GM12878 (cell line): Measurements from ENCODE around the gene STK39. TPM values are rescaled to one million over a fixed set of nuclear protein-coding genes. Genes with fewer than 3 reads are reported as not detected.

Source experiments
- ATAC-seq: fragments of 200-7000 bp; cut with Tn5 transposase; 3 replicates; pipeline ENCODE4 v1.9.1; 2020; ENCODE audit warnings: mild to moderate bottlenecking, moderate library complexity
- BruUV-seq: library from RNA; stranded (reverse); fragments of 400-500 nt; replicated peaks from 2 replicates; lab custom pipeline; 2021; lab: Mats Ljungman, UMichigan
- CTCF ChIA-PET: fragments of 300-600 bp; sonication (Branson Sonifier 250); formaldehyde crosslinking; extraction: SDS; loops from one replicate; lab custom pipeline; 2021; ENCODE audit warnings: inconsistent platforms; lab: Yijun Ruan, JAX
- POLR2A ChIA-PET: fragments of 350-600 bp; formaldehyde crosslinking; extraction: SDS; loops from one replicate; lab custom pipeline; 2021; ENCODE audit warnings: inconsistent platforms; lab: Charles Lee
- RAD21 ChIA-PET: fragments of 300-600 bp; sonication (Branson Sonifier 250); formaldehyde crosslinking; loops from one replicate; lab custom pipeline; 2023; ENCODE audit warnings: antibody characterized with exemption; ENCODE audit not compliant: unreplicated experiment; lab: Charles Lee
- SMC1A ChIA-PET: fragments of 300-600 bp; sonication (Branson Sonifier 250); formaldehyde crosslinking; loops from one replicate; lab custom pipeline; 2023; ENCODE audit not compliant: unreplicated experiment, uncharacterized antibody; lab: Charles Lee
- DNase-seq: peaks from one replicate; pipeline ENCODE4 v3.0.0-alpha.2; 2011; ENCODE audit warnings: low read depth, low spot score
- FAIRE-seq: peaks from 3 replicates; lab custom pipeline; 2011; peaks lifted over from hg19 to GRCh38; lab: Jason Lieb, UNC
- H2AFZ ChIP-seq: 2 replicates; pipeline ENCODE4 v1.6.0; 2011; ENCODE audit warnings: low read depth, low read length, control low read depth; ENCODE audit not compliant: control insufficient read depth
- H3K27ac ChIP-seq: 2 replicates; pipeline ENCODE4 v1.5.1; 2011; ENCODE audit warnings: control low read depth; ENCODE audit not compliant: control insufficient read depth, insufficient read depth
- H3K27me3 ChIP-seq, 2 experiments: replicated peaks in 1 of 2; 2 replicates each; pipeline versions ENCODE4 v1.6.0 to v1.6.1; 2011; ENCODE audit warnings: low read length in 1 of 2; ENCODE audit not compliant: control insufficient read depth in 2 of 2, insufficient read depth in 2 of 2
- H3K36me3 ChIP-seq, 2 experiments: 2 replicates each; pipeline ENCODE4 v1.5.1; 2011; ENCODE audit warnings: low read length in 1 of 2; ENCODE audit not compliant: control insufficient read depth in 2 of 2, insufficient read depth in 2 of 2
- H3K4me1 ChIP-seq: 2 replicates; pipeline ENCODE4 v1.6.1; 2011; ENCODE audit warnings: mild to moderate bottlenecking, low read length, moderate library complexity, mixed read lengths; ENCODE audit not compliant: control insufficient read depth, insufficient read depth
- H3K4me2 ChIP-seq: 2 replicates; pipeline ENCODE4 v1.6.0; 2011; ENCODE audit warnings: control low read depth; ENCODE audit not compliant: control insufficient read depth, insufficient read depth
- H3K4me3 ChIP-seq: fragments of 200-600 bp; sonication (generic); 2 replicates; pipeline ENCODE4 v1.5.1; 2016
- H3K79me2 ChIP-seq: 2 replicates; pipeline ENCODE4 v1.6.0; 2011; ENCODE audit warnings: low read length; ENCODE audit not compliant: control insufficient read depth, insufficient read depth
- H3K9ac ChIP-seq: 2 replicates; pipeline ENCODE4 v1.8.0; 2011; ENCODE audit warnings: low read length, control low read depth, mixed read lengths; ENCODE audit not compliant: control insufficient read depth, insufficient read depth
- H3K9me3 ChIP-seq: replicated peaks from 3 replicates; pipeline ENCODE4 v1.5.1; 2011; ENCODE audit warnings: mild to moderate bottlenecking, low read length; ENCODE audit not compliant: control insufficient read depth, insufficient read depth
- H4K20me1 ChIP-seq: 2 replicates; pipeline ENCODE4 v1.6.0; 2011; ENCODE audit not compliant: control insufficient read depth, insufficient read depth
- BACH1 ChIP-seq: fragments of 450-650 bp; IDR thresholded peaks from 2 replicates; pipeline ENCODE4 v1.6.1; 2017; ENCODE audit warnings: mild to moderate bottlenecking, borderline replicate concordance
- CEBPB ChIP-seq, 2 experiments: fragments of 150-350 bp in 1 of 2; IDR thresholded peaks; 2 replicates each; pipeline ENCODE4 v1.6.1; 2012 to 2014; ENCODE audit warnings: low read depth in 2 of 2, low read length in 2 of 2, borderline replicate concordance in 1 of 2, inconsistent platforms in 1 of 2
- CHD2 ChIP-seq: IDR thresholded peaks from 2 replicates; pipeline ENCODE4 v1.6.1; 2011; ENCODE audit warnings: low read depth, low read length, improper control_type of control experiment, borderline replicate concordance
- CREB1 ChIP-seq: IDR thresholded peaks from 2 replicates; pipeline ENCODE4 v1.6.1; 2012; ENCODE audit warnings: low read depth, mild to moderate bottlenecking, inconsistent platforms
- LARP7 ChIP-seq: fragments of 450-650 bp; IDR thresholded peaks from 2 replicates; pipeline ENCODE4 v1.6.1; 2017; ENCODE audit warnings: mild to moderate bottlenecking
- MYC ChIP-seq: IDR thresholded peaks from 2 replicates; pipeline ENCODE4 v1.6.1; 2011; ENCODE audit warnings: mild to moderate bottlenecking, low read length, moderate library complexity, inconsistent platforms; ENCODE audit not compliant: insufficient read depth, insufficient replicate concordance, insufficient read length, severe bottlenecking
- NFIC ChIP-seq: IDR thresholded peaks from 2 replicates; pipeline ENCODE4 v1.6.1; 2012; ENCODE audit warnings: low read depth, mild to moderate bottlenecking, inconsistent platforms, low read length, moderate library complexity
- SUPT20H ChIP-seq: IDR thresholded peaks from 2 replicates; pipeline ENCODE4 v1.6.1; 2011; ENCODE audit warnings: low read depth, mild to moderate bottlenecking, low read length, moderate library complexity, borderline replicate concordance; ENCODE audit not compliant: control insufficient read depth
- TCF3 ChIP-seq: IDR thresholded peaks from 2 replicates; pipeline ENCODE4 v1.6.1; 2012; ENCODE audit warnings: low read depth, mild to moderate bottlenecking, low read length, borderline replicate concordance; ENCODE audit not compliant: insufficient read depth
- YY1 ChIP-seq: IDR thresholded peaks from 2 replicates; pipeline ENCODE4 v1.6.1; 2011; ENCODE audit warnings: low read depth, mild to moderate bottlenecking, low read length
- WGBS: methylation state at CpG from one replicate; pipeline ENCODE4 v1.1.6; 2016; ENCODE audit warnings: low lambda C conversion rate; ENCODE audit not compliant: insufficient replicate concordance, insufficient coverage; ENCODE audit errors: missing lambda C conversion rate; 5-methylcytosine and 5-hydroxymethylcytosine counted together
- in situ Hi-C: fragments of 300-500 bp; cut with MboI; formaldehyde crosslinking; loops from 9 replicates; pipeline ENCODE4 v1.14.3; 2018; ENCODE audit warnings: mixed read lengths
- intact Hi-C: fragments of 100-400 bp; cut with micrococcal nuclease; formaldehyde crosslinking; loops from one replicate; pipeline ENCODE4 v1.14.2; 2022; ENCODE audit not compliant: unreplicated experiment
- polyA plus RNA-seq, 11 experiments: library from polyadenylated mRNA; depleted of rRNA in 4 of 11; unstranded in 6 of 11; stranded (reverse) in 5 of 11; fragments of >200 nt; fragmentation: Nextera tagmentation in 4 of 11; fragmentation: Illumina TruSeq in 1 of 11; extraction: Ambion mirVana in 4 of 11; extraction: Trizol in 1 of 11; gene quantifications; 1 replicate in 1 of 11; 2 replicates in 10 of 11; pipeline versions ENCODE4 v1.2.1 to v1.2.3, GENCODE V29; 2011 to 2016; ENCODE audit warnings: inconsistent platforms in 2 of 11, missing spikeins in 2 of 11, low read depth in 1 of 11
- total RNA-seq, 4 experiments: library from RNA; depleted of rRNA in 3 of 4; stranded (reverse); fragments of >200 nt in 3 of 4; fragmentation: Illumina TruSeq in 1 of 4; extraction: Trizol in 1 of 4; gene quantifications; 2 replicates each; pipeline versions ENCODE4 v1.2.1 to v1.2.3, GENCODE V29; 2013 to 2021
- TF ChIP-seq, protein P1 (sequence below): fragments of 450-650 bp; IDR thresholded peaks from 2 replicates; pipeline ENCODE4 v1.6.1; 2018; ENCODE audit warnings: mild to moderate bottlenecking, low read depth, moderate library complexity; ENCODE audit not compliant: partially characterized antibody
- TF ChIP-seq, protein P2 (sequence below): IDR thresholded peaks from 2 replicates; pipeline ENCODE4 v1.6.1; 2012; ENCODE audit warnings: low read depth, low read length, improper control_type of control experiment
- TF ChIP-seq, protein P3 (sequence below): fragments of 450-650 bp; IDR thresholded peaks from 2 replicates; pipeline ENCODE4 v1.6.1; 2017; ENCODE audit warnings: borderline replicate concordance
- TF ChIP-seq, protein P4 (sequence below): fragments of 450-650 bp; formaldehyde crosslinking; IDR thresholded peaks from 2 replicates; pipeline ENCODE4 v1.4.0; 2022; ENCODE audit warnings: mild to moderate bottlenecking, moderate library complexity

STK39 gene
- total and polyA plus RNA-seq, 10 of the 15 experiments (the other 5 are each of a cell fraction or from before 2014, with no cell fraction given): 0.03 to 0.21 (median 0.07) TPM; not detected in 5

DNA sequence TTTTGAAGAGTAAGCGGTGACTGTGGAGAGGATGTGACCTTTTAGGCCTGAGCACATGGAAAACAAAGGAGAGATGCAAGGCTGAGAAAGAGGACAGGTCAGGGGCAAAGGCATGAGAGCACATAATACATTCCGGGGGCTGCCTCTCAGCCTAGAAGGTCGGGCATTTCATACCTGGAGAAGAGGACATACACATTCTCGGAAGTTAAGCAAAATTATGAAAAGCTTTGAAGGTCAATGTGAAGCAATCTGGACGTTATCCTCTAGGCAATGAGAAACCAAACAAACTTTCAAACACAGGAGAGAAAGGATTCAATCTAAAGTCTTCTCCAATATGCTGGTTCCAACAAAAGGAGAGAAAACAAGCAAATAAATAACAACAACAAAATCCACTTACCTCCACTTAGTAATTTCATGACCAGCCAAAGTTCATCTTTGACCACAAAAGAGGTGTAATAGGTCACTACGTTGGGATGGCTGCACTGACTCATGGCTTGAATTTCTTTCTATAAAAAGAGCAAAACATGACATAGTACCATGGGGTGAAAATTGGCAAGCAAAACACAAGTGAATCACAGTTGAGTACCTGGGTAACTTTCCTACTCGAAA is 80.4 kb downstream of the STK39 start:
- BruUV-seq: no TSS peak
- POLR2A ChIA-PET: no interaction called here
- TF ChIP-seq, protein P1, sequence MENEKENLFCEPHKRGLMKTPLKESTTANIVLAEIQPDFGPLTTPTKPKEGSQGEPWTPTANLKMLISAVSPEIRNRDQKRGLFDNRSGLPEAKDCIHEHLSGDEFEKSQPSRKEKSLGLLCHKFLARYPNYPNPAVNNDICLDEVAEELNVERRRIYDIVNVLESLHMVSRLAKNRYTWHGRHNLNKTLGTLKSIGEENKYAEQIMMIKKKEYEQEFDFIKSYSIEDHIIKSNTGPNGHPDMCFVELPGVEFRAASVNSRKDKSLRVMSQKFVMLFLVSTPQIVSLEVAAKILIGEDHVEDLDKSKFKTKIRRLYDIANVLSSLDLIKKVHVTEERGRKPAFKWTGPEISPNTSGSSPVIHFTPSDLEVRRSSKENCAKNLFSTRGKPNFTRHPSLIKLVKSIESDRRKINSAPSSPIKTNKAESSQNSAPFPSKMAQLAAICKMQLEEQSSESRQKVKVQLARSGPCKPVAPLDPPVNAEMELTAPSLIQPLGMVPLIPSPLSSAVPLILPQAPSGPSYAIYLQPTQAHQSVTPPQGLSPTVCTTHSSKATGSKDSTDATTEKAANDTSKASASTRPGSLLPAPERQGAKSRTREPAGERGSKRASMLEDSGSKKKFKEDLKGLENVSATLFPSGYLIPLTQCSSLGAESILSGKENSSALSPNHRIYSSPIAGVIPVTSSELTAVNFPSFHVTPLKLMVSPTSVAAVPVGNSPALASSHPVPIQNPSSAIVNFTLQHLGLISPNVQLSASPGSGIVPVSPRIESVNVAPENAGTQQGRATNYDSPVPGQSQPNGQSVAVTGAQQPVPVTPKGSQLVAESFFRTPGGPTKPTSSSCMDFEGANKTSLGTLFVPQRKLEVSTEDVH: no peak
- TF ChIP-seq CREB1: no peak
- TF ChIP-seq SUPT20H: no peak
- TF ChIP-seq TCF3: no peak
- no peak for TF ChIP-seq YY1
- no peak for TF ChIP-seq CEBPB (IDR thresholded peaks at IDR 0.05; ENCODE audit: borderline replicate concordance in 1 of 2, low read depth in 2 of 2, low read length in 2 of 2)
- no peak for TF ChIP-seq MYC
- no peak for TF ChIP-seq NFIC
- no peak for TF ChIP-seq CHD2
- TF ChIP-seq, protein P2, sequence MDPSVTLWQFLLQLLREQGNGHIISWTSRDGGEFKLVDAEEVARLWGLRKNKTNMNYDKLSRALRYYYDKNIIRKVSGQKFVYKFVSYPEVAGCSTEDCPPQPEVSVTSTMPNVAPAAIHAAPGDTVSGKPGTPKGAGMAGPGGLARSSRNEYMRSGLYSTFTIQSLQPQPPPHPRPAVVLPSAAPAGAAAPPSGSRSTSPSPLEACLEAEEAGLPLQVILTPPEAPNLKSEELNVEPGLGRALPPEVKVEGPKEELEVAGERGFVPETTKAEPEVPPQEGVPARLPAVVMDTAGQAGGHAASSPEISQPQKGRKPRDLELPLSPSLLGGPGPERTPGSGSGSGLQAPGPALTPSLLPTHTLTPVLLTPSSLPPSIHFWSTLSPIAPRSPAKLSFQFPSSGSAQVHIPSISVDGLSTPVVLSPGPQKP: no peak
- TF ChIP-seq, protein P3, sequence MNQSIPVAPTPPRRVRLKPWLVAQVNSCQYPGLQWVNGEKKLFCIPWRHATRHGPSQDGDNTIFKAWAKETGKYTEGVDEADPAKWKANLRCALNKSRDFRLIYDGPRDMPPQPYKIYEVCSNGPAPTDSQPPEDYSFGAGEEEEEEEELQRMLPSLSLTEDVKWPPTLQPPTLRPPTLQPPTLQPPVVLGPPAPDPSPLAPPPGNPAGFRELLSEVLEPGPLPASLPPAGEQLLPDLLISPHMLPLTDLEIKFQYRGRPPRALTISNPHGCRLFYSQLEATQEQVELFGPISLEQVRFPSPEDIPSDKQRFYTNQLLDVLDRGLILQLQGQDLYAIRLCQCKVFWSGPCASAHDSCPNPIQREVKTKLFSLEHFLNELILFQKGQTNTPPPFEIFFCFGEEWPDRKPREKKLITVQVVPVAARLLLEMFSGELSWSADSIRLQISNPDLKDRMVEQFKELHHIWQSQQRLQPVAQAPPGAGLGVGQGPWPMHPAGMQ: no peak
- TF ChIP-seq BACH1: no peak
- no peak for TF ChIP-seq LARP7
- TF ChIP-seq, protein P4, sequence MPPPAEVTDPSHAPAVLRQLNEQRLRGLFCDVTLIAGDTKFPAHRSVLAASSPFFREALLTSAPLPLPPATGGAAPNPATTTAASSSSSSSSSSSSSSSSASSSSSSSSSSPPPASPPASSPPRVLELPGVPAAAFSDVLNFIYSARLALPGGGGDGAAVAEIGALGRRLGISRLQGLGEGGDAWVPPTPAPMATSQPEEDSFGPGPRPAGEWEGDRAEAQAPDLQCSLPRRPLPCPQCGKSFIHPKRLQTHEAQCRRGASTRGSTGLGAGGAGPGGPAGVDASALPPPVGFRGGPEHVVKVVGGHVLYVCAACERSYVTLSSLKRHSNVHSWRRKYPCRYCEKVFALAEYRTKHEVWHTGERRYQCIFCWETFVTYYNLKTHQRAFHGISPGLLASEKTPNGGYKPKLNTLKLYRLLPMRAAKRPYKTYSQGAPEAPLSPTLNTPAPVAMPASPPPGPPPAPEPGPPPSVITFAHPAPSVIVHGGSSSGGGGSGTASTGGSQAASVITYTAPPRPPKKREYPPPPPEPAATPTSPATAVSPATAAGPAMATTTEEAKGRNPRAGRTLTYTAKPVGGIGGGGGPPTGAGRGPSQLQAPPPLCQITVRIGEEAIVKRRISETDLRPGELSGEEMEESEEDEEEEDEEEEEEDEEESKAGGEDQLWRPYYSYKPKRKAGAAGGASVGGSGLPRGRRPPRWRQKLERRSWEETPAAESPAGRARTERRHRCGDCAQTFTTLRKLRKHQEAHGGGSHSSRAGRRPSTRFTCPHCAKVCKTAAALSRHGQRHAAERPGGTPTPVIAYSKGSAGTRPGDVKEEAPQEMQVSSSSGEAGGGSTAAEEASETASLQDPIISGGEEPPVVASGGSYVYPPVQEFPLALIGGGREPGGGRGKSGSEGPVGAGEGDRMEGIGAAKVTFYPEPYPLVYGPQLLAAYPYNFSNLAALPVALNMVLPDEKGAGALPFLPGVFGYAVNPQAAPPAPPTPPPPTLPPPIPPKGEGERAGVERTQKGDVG (CRISPR knock-in tag): no peak
- Histone ChIP-seq H3K4me3 (no peak overlapping the region), H3K27me3 (peaks cover 1 to 6% of the 10 kb centered on the region in 2 experiments; a peak in 2 of 4 replicates), H3K4me1 (no peaks in the 10 kb centered on the region), H4K20me1 (no peaks in the 10 kb centered on the region), H3K27ac (no peak overlapping the region), H3K36me3 (no peaks in the 10 kb centered on the region), H3K4me2 (no peak overlapping the region), H3K9me3 (no peaks in the 10 kb centered on the region), H3K9ac (no peak overlapping the region), H3K79me2 (no peaks in the 10 kb centered on the region), H2AFZ (no peak overlapping the region)
- CTCF ChIA-PET: no interaction called here
- intact Hi-C loops: no loop called here
- DNase-seq (no peak), FAIRE-seq (no peak), ATAC-seq (no peak)
- RAD21 ChIA-PET: no interaction called here
- WGBS: 29% methylated on average over 7 of the region's 7 CpGs
- in situ Hi-C loops: no loop called here
- SMC1A ChIA-PET: no interaction called here
